IPS DF 6.9 (cell line): ENCODE measurements around the gene RAB11FIP3.

Source experiments
- DNase-seq: peaks from one replicate; pipeline ENCODE4 v3.0.0-alpha.2; 2013; ENCODE audit warnings: low read depth, low spot score
- H3K27ac ChIP-seq: one replicate; pipeline ENCODE4 v1.5.1; 2013; ENCODE audit warnings: low read length, control low read depth
- H3K27me3 ChIP-seq: 2 replicates; pipeline ENCODE4 v1.6.1; 2013; ENCODE audit warnings: mild to moderate bottlenecking, low read length; ENCODE audit not compliant: control insufficient read depth, insufficient read depth
- H3K36me3 ChIP-seq: 2 replicates; pipeline ENCODE4 v1.6.1; 2013; ENCODE audit warnings: low read length; ENCODE audit not compliant: control insufficient read depth, insufficient read depth
- H3K4me1 ChIP-seq: 2 replicates; pipeline ENCODE4 v1.6.1; 2013; ENCODE audit warnings: low read length; ENCODE audit not compliant: control insufficient read depth, insufficient read depth
- H3K4me3 ChIP-seq: 2 replicates; pipeline ENCODE4 v1.5.1; 2013; ENCODE audit warnings: mild to moderate bottlenecking, low read length
- H3K9me3 ChIP-seq: 2 replicates; pipeline ENCODE4 v1.6.1; 2013; ENCODE audit warnings: low read length, inconsistent platforms; ENCODE audit not compliant: control insufficient read depth, insufficient read depth
- WGBS: extraction: QIAGEN DNeasy Blood & Tissue Kit; methylation state at CpG from one replicate; pipeline ENCODE4 v1.1.7; 2013; ENCODE audit warnings: mixed read lengths, missing lambda C conversion rate; ENCODE audit not compliant: insufficient read length, insufficient coverage; 5-methylcytosine and 5-hydroxymethylcytosine counted together

The RAB11FIP3 gene

DNA sequence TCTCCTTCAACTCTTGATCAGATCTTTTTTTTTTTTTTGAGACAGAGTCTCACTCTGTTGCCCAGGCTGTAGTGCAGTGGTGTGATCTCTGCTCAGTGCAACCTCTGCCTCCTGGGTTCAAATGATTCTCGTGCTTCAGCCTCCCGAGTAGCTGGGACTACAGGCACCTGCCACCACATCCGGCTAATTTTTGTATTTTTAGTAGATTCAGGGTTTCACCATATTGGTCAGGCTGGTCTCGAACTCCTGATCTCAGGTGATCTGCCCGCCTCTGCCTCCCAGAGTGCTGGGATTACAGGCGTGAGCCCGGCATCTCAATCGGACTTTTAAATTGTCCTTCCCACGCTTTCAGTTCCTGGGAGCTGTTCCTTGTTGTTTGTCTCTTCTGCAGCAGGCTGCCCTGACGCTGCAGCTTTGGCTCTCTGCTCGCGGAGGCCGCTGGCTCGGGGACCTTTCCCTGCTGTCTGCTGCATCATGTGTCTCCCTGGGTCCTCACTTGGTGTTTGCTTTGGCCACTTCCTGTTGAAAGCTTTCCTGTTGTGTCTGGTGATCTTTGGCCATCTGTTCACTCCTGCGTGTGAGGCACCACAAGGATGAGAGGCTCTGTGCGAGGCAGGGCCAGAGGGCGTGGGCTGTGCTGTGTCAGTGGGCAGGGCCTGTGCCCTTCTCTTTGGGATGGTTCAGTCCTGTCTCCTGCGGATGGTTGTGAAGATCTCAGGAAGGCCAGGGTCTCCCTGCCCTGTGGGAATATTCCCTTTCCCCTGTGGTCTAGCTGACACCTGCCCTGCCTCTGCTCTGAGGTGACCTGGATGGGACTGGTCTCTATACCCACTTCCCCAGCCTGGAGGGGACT lies 83.7 kb downstream of the RAB11FIP3 start:
- H3K36me3 ChIP-seq: no peaks in the 10 kb centered on the region
- H3K4me3 ChIP-seq: no peak overlapping the region
- H3K27ac ChIP-seq: no peak overlapping the region
- no peaks in the 10 kb centered on the region for H3K9me3 ChIP-seq
- H3K27me3 ChIP-seq: no peaks in the 10 kb centered on the region
- no CpG with 5 or more reads among the region's 18 CpGs for whole genome bisulfite sequencing
- peaks cover 1% of the 10 kb centered on the region; the same call in 1 of the 2 replicates for H3K4me1 ChIP-seq
- DNase-seq: no peak

DNA sequence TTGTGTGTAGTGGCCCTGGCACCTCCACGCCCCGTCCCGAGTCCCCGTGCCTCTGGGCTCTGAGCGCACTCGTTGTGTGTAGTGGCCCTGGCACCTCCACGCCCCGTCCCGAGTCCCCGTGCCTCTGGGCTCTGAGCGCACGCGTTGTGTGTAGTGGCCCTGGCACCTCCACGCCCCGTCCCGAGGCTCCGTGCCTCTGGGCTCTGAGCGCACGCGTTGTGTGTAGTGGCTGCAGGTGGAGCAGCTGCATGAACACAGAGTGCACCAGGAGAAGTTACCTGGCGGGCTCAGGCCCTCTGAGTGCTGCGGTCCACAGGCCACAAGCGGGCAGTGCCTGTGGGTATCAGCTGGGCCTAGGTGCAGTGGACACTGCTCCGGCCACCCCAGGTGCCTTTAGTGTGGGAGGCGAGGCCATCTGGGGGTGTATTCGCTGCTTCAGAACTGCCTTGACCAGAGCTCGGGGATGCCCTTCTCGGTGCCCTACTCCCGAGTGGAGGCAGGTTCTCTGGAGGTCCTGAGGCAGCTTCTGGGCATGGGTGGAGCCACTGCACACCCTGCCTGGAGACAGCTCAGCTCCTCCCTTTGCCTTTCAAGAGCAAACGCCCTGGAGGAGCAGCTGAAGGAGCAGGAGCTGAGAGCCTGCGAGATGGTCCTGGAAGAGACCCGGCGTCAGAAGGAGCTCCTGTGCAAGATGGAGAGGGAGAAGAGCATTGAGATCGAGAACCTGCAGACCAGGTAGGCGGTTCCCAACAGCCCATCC lies 84.8 kb downstream of the RAB11FIP3 start:
- Histone ChIP-seq H3K4me3 (no peak overlapping the region), H3K4me1 (peaks cover 1% of the 10 kb centered on the region; the same call in 1 of the 2 replicates), H3K36me3 (no peaks in the 10 kb centered on the region), H3K9me3 (no peaks in the 10 kb centered on the region), H3K27ac (no peak overlapping the region), H3K27me3 (no peaks in the 10 kb centered on the region)
- WGBS: no CpG with 5 or more reads among the region's 35 CpGs
- DNase-seq: no peak

DNA sequence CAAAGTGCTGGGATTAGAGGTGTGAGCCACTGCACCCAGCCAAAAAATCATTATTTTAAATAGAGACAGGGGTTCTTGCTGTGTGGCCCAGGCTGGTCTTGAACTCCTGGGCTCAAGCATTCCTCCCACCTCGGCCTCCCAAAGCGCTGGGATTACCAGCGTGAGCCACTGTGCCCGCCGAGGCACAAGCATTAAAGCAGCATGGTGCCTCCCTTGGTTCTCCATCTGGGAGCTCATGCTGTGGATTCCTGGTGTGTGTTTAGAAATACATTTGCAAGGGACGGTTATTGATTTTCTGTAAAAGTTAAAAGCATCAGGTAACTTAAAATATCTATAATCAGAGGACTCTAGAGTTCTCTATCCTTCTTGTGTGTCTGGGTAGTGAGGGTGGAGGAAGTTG lies 87.4 kb downstream of the RAB11FIP3 start:
- Histone ChIP-seq H3K4me3 (no peak overlapping the region), H3K4me1 (no peaks in the 10 kb centered on the region; the same call in 1 of the 2 replicates), H3K9me3 (no peaks in the 10 kb centered on the region), H3K36me3 (no peaks in the 10 kb centered on the region), H3K27me3 (no peaks in the 10 kb centered on the region), H3K27ac (no peak overlapping the region)
- DNase-seq: no peak
- no CpG with 5 or more reads among the region's 6 CpGs for WGBS

DNA sequence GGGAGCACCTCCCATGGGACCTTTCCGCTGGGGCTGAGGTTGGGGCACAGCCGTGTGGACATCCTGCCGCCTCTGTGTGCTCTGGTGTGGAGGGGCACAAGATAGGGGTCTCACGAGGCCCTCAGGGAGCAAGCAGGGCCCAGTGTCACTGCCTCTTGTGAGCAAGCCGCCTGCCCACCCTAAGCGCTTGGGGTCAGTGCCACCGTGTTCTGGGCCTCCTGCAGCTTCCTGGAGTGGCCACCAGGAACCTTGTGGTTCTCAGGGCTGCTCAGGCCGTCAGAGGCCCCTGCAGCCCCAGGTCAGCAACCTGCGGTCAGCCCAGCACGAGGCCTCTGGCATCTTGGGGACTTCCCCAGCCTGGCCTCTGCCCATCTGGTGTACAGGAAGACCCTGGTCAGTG lies 88.5 kb downstream of the RAB11FIP3 start:
- WGBS: no CpG with 5 or more reads among the region's 10 CpGs
- H3K27me3 ChIP-seq: no peaks in the 10 kb centered on the region
- no peak for DNase-seq
- H3K4me3 ChIP-seq: no peak overlapping the region
- H3K4me1 ChIP-seq: no peaks in the 10 kb centered on the region; the same call in 1 of the 2 replicates
- H3K27ac ChIP-seq: no peak overlapping the region
- no peaks in the 10 kb centered on the region for H3K36me3 ChIP-seq
- no peaks in the 10 kb centered on the region for H3K9me3 ChIP-seq

DNA sequence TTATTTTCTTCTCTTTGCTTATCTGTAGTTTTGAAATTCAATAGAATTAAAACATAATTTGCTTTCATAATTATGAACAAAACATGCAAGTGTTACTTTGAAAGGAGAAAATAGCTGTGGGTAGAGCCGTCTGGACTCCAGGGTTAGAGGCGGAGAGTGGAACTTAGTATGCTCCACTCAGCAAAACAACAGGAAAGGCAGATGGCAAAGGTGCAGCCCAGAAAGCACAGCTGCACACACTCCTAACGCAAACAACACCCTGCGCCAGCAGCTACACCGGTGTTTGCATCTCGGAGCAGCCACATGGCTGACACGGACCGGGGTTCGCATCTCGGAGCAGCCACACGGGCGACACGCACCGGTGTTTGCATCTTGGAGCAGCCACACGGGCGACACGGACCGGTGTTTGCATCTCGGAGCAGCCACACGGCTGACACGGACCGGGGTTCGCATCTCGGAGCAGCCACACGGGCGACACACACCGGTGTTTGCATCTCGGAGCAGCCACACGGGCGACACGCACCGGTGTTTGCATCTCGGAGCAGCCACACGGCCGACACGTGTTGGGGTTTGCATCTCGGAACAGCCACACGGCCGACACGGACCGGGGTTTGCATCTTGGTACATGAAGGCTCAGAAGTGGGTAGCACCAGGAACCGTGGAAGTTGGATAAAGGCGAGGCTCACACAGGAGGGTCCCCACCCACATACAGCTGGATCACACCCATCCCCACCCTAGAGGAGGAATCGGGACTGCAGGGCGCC lies 89.9 kb downstream of the RAB11FIP3 start:
- no peaks in the 10 kb centered on the region for H3K9me3 ChIP-seq
- H3K36me3 ChIP-seq: 0 out of 2 replicates have a peak, but pooled peaks cover 1% of the 10 kb centered on the region
- no peaks in the 10 kb centered on the region; the same call in 1 of the 2 replicates for H3K4me1 ChIP-seq
- WGBS: no CpG with 5 or more reads among the region's 45 CpGs
- no peak overlapping the region for H3K27ac ChIP-seq
- no peaks in the 10 kb centered on the region for H3K27me3 ChIP-seq
- no peak for DNase-seq
- no peak overlapping the region for H3K4me3 ChIP-seq

DNA sequence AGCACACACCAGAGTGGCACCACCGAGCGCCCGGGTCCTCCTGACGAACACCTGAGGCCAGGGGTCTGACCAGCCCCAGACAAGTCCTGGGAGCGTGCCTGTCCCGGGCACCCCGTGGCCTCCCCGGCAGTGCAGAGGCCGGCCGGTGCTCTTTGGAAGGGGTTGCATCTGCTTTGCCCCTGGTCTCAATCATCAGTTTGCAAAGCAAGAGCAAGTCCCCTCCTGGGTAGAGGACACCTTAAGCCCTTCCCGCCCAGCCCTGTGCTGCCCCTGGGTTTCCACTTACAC lies 90.4 kb downstream of the RAB11FIP3 start:
- Histone ChIP-seq H3K36me3 (0 out of 2 replicates have a peak, but pooled peaks cover 6% of the 10 kb centered on the region), H3K27me3 (no peaks in the 10 kb centered on the region), H3K27ac (no peak overlapping the region), H3K4me1 (no peaks in the 10 kb centered on the region; the same call in 1 of the 2 replicates), H3K9me3 (no peaks in the 10 kb centered on the region), H3K4me3 (no peak overlapping the region)
- DNase-seq: no peak
- no CpG with 5 or more reads among the region's 11 CpGs for WGBS

DNA sequence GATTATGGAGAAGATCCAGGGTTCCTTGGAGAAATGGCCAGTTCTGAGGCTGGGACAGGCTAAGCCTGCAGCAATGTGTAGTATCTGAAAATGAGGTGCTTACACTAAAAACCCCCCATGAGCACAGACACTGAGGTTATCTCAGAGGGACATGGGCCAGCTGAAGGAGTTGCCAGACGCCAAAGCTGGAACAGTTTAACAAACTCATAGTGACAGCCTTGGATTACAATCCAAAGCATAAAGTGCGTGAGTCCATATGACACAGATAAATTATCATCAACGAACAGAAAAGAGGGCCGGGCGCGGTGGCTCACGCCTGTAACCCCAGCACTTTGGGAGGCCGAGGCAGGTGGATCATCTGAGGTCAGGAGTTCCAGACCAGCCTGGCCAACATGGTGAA lies 90.9 kb downstream of the RAB11FIP3 start:
- H3K9me3 ChIP-seq: no peaks in the 10 kb centered on the region
- no peak overlapping the region for H3K4me3 ChIP-seq
- no peaks in the 10 kb centered on the region for H3K27me3 ChIP-seq
- DNase-seq: no peak
- 0 out of 2 replicates have a peak, but pooled peaks cover 6% of the 10 kb centered on the region for H3K36me3 ChIP-seq
- H3K4me1 ChIP-seq: no peaks in the 10 kb centered on the region; the same call in 1 of the 2 replicates
- WGBS: no CpG with 5 or more reads among the region's 8 CpGs
- H3K27ac ChIP-seq: no peak overlapping the region

DNA sequence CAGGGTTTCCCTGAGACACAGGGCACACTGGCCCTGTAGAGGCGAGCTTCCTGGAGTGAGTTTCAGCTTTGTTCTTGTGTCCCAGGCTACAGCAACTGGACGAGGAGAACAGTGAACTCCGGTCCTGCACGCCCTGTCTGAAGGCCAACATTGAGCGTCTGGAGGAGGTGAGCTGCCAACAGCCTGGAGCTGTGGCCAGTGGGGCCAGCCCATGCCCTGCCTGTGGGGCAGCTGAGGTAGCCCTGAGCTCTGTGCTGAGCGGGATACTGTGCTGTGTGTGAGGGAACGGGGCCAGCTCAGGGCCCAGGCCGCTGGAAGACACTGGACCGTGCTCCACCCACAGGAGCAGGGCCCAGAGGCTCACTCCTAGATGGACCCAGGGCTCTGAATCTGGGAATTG lies 93.4 kb downstream of the RAB11FIP3 start:
- no peak overlapping the region for H3K27ac ChIP-seq
- H3K9me3 ChIP-seq: no peaks in the 10 kb centered on the region
- no peaks in the 10 kb centered on the region; the same call in 1 of the 2 replicates for H3K4me1 ChIP-seq
- 0 out of 2 replicates have a peak, but pooled peaks cover 6% of the 10 kb centered on the region for H3K36me3 ChIP-seq
- WGBS: no CpG with 5 or more reads among the region's 9 CpGs
- no peaks in the 10 kb centered on the region for H3K27me3 ChIP-seq
- H3K4me3 ChIP-seq: no peak overlapping the region
- DNase-seq: no peak

DNA sequence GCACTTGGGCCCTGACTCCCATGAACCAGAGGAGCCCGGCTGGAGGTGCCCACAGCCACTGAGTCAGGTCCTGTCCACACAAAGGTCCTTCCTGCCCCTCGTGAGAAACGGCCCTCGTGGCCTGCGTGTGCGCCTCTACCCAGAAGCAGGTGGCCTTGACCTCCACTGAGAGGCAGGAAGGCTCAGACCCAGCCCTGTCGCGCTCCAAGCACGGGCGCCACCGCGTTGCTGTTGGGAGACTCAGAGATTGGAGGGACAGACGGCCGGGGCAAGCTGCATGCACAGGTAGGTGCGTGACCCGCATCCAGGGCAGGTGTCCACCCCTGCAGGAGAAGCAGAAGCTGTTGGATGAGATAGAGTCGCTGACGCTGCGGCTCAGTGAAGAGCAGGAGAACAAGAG lies 94.0 kb downstream of the RAB11FIP3 start:
- WGBS: no CpG with 5 or more reads among the region's 19 CpGs
- no peak for DNase-seq
- H3K4me1 ChIP-seq: no peaks in the 10 kb centered on the region
- no peaks in the 10 kb centered on the region for H3K9me3 ChIP-seq
- no peaks in the 10 kb centered on the region for H3K27me3 ChIP-seq
- H3K27ac ChIP-seq: no peak overlapping the region
- H3K4me3 ChIP-seq: no peak overlapping the region
- 0 out of 2 replicates have a peak, but pooled peaks cover 6% of the 10 kb centered on the region for H3K36me3 ChIP-seq
